Measurements from ENCODE around the gene MRPS18A. TPM values are rescaled to one million over a fixed set of nuclear protein-coding genes. Genes with fewer than 3 reads are reported as not detected.

MRPS18A gene
- total and polyA plus RNA-seq, 2 of the 13 experiments (the other 11 are each of a cell fraction or from before 2014, with no cell fraction given): 87.8 to 89.1 TPM

GRCh38 chr6:43628393-43629103, 59.0 kb downstream of the MRPS18A start:
- no peaks in the 10 kb centered on the region for H4K20me1 ChIP-seq (ENCODE audit: insufficient read depth, low read length)
- H3K27ac ChIP-seq (ENCODE audit: extremely low read length, insufficient read depth, low read length): peak overlapping the region; percentile 79
- peak overlapping the region; percentile 91 for H3K9ac ChIP-seq (ENCODE audit: insufficient read depth, low read depth, low read length)
- no peak overlapping the region for H2AFZ ChIP-seq (ENCODE audit: low read length)
- in situ Hi-C loops (cut with HindIII; ENCODE audit: extremely low pct_ligation_motif_present, low pct_unique_long_range_greater_than_20kb): no loop called here
- peak overlapping the region; percentile 59 to 89 (median 85) for H3K4me3 ChIP-seq (replicated peaks in 1 of 3; ENCODE audit: insufficient read depth in 1 of 3, low read depth in 2 of 3, low read length in 3 of 3)
- FAIRE-seq (no peak), DNase-seq (ENCODE audit: low spot score) (peak; percentile 68), ATAC-seq (peak; percentile 10; the same call in 2 of the 3 replicates)
- intact Hi-C loops (cut with micrococcal nuclease; ENCODE audit: unreplicated experiment): loop anchor here (5.0 kb wide), 1 partner anchor 456 kb away; the partner anchor contains the start of gene SRF
- peak overlapping the region; percentile 98 for H3K4me2 ChIP-seq (ENCODE audit: low read depth, low read length)
- 4% methylated on average over 25 of the region's 25 CpGs for WGBS (ENCODE audit: low lambda C conversion rate)
- ChIA-PET POLR2A (interaction anchor here (0.8 to 3.0 kb wide), 32 partner anchors 9 to 1065 kb away, joined by 3 to 55 read pairs (median 7); partner anchors contain the start of genes ABCC10, HSP90AB1, LRRC73 and MRPS18A), CTCF (ENCODE audit: low intra/inter-chr PET ratio, low total read pairs) (no interaction called here)
- H3K36me3 ChIP-seq (replicated peaks in 1 of 2; ENCODE audit: control insufficient read depth in 1 of 2, insufficient read depth in 2 of 2, low read length in 2 of 2): peaks cover 23 to 29% of the 10 kb centered on the region in 2 experiments
- no peaks in the 10 kb centered on the region for H3K9me3 ChIP-seq (ENCODE audit: low read length)
- peaks cover 36% of the 10 kb centered on the region for H3K4me1 ChIP-seq (ENCODE audit: insufficient read depth, low read length)
- H3K79me2 ChIP-seq (ENCODE audit: insufficient read depth, low read length): peaks cover 17% of the 10 kb centered on the region
- BruUV-seq (replicated peaks): TSS peak; percentile 66
- H3K27me3 ChIP-seq (ENCODE audit: control insufficient read depth in 1 of 2, insufficient read depth in 2 of 2, low read length in 2 of 2): no peaks in the 10 kb centered on the region; a peak in 1 of 5 replicates
- TF ChIP-seq CHD4 (IDR thresholded peaks at IDR 0.05; ENCODE audit: borderline replicate concordance, low read length) (no peak), ZNF740 (CRISPR knock-in tag; IDR thresholded peaks at IDR 0.05) (no peak), ZFAT (CRISPR knock-in tag; conservative IDR thresholded peaks at IDR 0.05) (no peak), POLR2G (IDR thresholded peaks at IDR 0.05; ENCODE audit: low read depth, low read length) (peak; percentile 60), HDAC1 (CRISPR knock-in tag; IDR thresholded peaks at IDR 0.05) (0 out of 2 replicates have a peak, but pooled peaks have one; percentile 20), GLMP (CRISPR knock-in tag; IDR thresholded peaks at IDR 0.05; ENCODE audit: borderline replicate concordance) (no peak), TOE1 (CRISPR knock-in tag; IDR thresholded peaks at IDR 0.05) (no peak), PRDM15 (CRISPR knock-in tag; IDR thresholded peaks at IDR 0.05) (no peak), POLR2AphosphoS5 (IDR thresholded peaks at IDR 0.05; ENCODE audit: low read depth, low read length) (peak; percentile 41; the same call in 1 of the 2 replicates), ZNF160 (CRISPR knock-in tag; IDR thresholded peaks at IDR 0.05) (no peak), ZNF337 (CRISPR knock-in tag; IDR thresholded peaks at IDR 0.05; ENCODE audit: borderline replicate concordance, low read depth) (no peak), ZNF138 (CRISPR knock-in tag; IDR thresholded peaks at IDR 0.05; ENCODE audit: low read depth) (no peak), IRX3 (CRISPR knock-in tag; IDR thresholded peaks at IDR 0.05; ENCODE audit: borderline replicate concordance, low read depth) (0 out of 2 replicates have a peak, but pooled peaks have one; percentile 27), NR2F2 (IDR thresholded peaks at IDR 0.05; ENCODE audit: borderline replicate concordance, low read depth) (no peak; the same call in 1 of the 2 replicates), GMEB1 (CRISPR knock-in tag; IDR thresholded peaks at IDR 0.05; ENCODE audit: borderline replicate concordance) (no peak), ZNF616 (CRISPR knock-in tag; IDR thresholded peaks at IDR 0.05; ENCODE audit: low read depth) (no peak)

Data from HepG2 (cell line).